Lower leg skin (tissue), 3 donors: Measurements from ENCODE around the gene ENO4.

Experiments
- CTCF ChIP-seq, 3 donors: fragments of 450-650 bp; IDR thresholded peaks; one replicate each; pipeline ENCODE4 v1.5.1; 2016; ENCODE audit warnings: antibody characterized with exemption in 3 of 3, mild to moderate bottlenecking in 3 of 3, moderate library complexity in 2 of 3
- POLR2A ChIP-seq, 2 donors: fragments of 450-650 bp; IDR thresholded peaks; one replicate each; pipeline ENCODE4 v1.6.1; 2016 to 2017; ENCODE audit warnings: antibody characterized with exemption in 2 of 2, mild to moderate bottlenecking in 1 of 2, moderate library complexity in 1 of 2

DNA sequence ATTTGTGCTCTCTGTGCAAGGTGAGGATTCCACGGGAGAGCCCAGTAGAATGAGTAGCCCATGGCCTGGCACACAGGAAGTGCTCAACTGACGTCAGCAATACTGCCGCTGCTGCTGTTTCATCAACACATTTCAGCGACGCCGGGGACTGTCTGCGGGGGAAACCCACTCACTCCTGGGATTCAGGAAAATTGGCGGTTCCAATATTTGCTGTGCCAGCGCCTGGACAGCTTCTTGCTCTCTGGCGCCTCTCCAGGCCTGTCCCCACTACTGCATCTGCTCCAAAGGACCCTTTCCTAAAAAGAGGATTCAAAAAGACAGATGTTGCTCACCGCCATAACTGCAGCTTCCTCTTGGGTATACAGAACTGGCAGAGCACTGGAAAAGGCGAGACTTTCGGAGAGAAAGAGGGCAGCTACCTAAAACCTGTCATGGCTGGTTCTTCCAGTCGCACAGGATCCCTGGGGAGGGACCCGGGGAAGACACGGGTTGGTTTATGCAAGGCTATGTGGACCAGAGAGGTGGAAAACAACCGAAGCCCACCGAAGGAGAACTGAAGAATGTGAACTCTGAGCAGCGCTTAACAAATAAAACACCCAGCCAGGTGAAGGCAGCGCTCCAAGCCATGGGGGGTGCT lies 39.7 kb upstream of the ENO4 start:
- TF ChIP-seq CTCF (IDR thresholded peaks at IDR 0.05) (no peak), POLR2A (IDR thresholded peaks at IDR 0.05) (no peak)
